HepG2 (cell line): Measurements from ENCODE around the gene PPAN. TPM values are rescaled to one million over a fixed set of nuclear protein-coding genes. Genes with fewer than 3 reads are reported as not detected.
A peak's percentile ranks its signal among the peaks of the same experiment; 100 is the strongest.

Experiments
- CENPX ChIP-seq: sonication (generic); formaldehyde crosslinking; IDR thresholded peaks from 2 replicates; pipeline ENCODE4 v1.9.0; 2021; ENCODE audit warnings: mild to moderate bottlenecking, missing genetic modification reagents, moderate library complexity
- GZF1 ChIP-seq: sonication (generic); formaldehyde crosslinking; IDR thresholded peaks from 2 replicates; pipeline ENCODE4 v1.5.1; 2020; ENCODE audit warnings: mild to moderate bottlenecking, missing genetic modification reagents
- NAIF1 ChIP-seq: sonication (generic); formaldehyde crosslinking; IDR thresholded peaks from 2 replicates; pipeline ENCODE4 v1.5.0; 2020; ENCODE audit warnings: mild to moderate bottlenecking, missing genetic modification reagents, borderline replicate concordance
- POLR2A ChIP-seq, 2 experiments: IDR thresholded peaks; 2 replicates each; pipeline ENCODE4 v1.6.1; 2011; ENCODE audit warnings: low read depth in 2 of 2, low read length in 2 of 2, mild to moderate bottlenecking in 1 of 2, moderate library complexity in 1 of 2; ENCODE audit not compliant: insufficient read depth in 1 of 2
- RBM39 ChIP-seq: fragments of 200-400 bp; formaldehyde crosslinking; IDR thresholded peaks from one replicate; pipeline ENCODE4 v1.6.1; 2018; ENCODE audit warnings: antibody characterized with exemption, mild to moderate bottlenecking, low read depth, low read length; ENCODE audit not compliant: poor library complexity, severe bottlenecking
- TAF15 ChIP-seq: fragments of 200-400 bp; formaldehyde crosslinking; IDR thresholded peaks from one replicate; pipeline ENCODE4 v1.6.1; 2018; ENCODE audit warnings: mild to moderate bottlenecking, low read depth, low read length; ENCODE audit not compliant: poor library complexity, severe bottlenecking
- ZIK1 ChIP-seq: sonication (generic); formaldehyde crosslinking; IDR thresholded peaks from 2 replicates; pipeline ENCODE4 v1.5.0; 2020; ENCODE audit warnings: mild to moderate bottlenecking, low read depth, missing genetic modification reagents, borderline replicate concordance
- ZMYM2 ChIP-seq: sonication (generic); formaldehyde crosslinking; IDR thresholded peaks from 2 replicates; pipeline ENCODE4 v1.8.0; 2022; ENCODE audit warnings: mild to moderate bottlenecking, missing genetic modification reagents
- ZNF232 ChIP-seq: sonication (generic); formaldehyde crosslinking; IDR thresholded peaks from 2 replicates; pipeline ENCODE4 v1.4.0; 2020; ENCODE audit warnings: missing genetic modification reagents, borderline replicate concordance
- ZNF782 ChIP-seq: sonication (generic); formaldehyde crosslinking; IDR thresholded peaks from 2 replicates; pipeline ENCODE4 v1.4.0; 2020; ENCODE audit warnings: missing genetic modification reagents, mild to moderate bottlenecking, borderline replicate concordance
- polyA plus RNA-seq, 8 experiments: library from polyadenylated mRNA; depleted of rRNA in 3 of 8; stranded (reverse) in 7 of 8; unstranded in 1 of 8; fragments of >200 nt; fragmentation: Illumina TruSeq in 4 of 8; extraction: Trizol in 4 of 8; gene quantifications; 2 replicates each; pipeline versions ENCODE4 v1.2.1 to v1.2.3, GENCODE V29; 2011 to 2016; ENCODE audit warnings: low read depth in 4 of 8, missing spikeins in 1 of 8, mixed read lengths in 1 of 8; ENCODE audit not compliant: insufficient read depth in 1 of 8
- total RNA-seq, 5 experiments: library from RNA; depleted of rRNA; stranded (reverse); fragments of >200 nt; fragmentation: Illumina TruSeq; extraction: Trizol; gene quantifications; 2 replicates each; pipeline ENCODE4 v1.2.3, GENCODE V29; 2016; ENCODE audit warnings: low read depth in 1 of 5
- TF ChIP-seq, protein P1 (sequence below): sonication (generic); formaldehyde crosslinking; IDR thresholded peaks from 2 replicates; pipeline ENCODE4 v1.5.0; 2020; ENCODE audit warnings: mild to moderate bottlenecking, missing genetic modification reagents, borderline replicate concordance
- TF ChIP-seq, protein P2 (sequence below): sonication (generic); formaldehyde crosslinking; IDR thresholded peaks from 2 replicates; pipeline ENCODE4 v1.5.0; 2020; ENCODE audit warnings: missing genetic modification reagents
- TF ChIP-seq, protein P3 (sequence below): fragments of 450-650 bp; IDR thresholded peaks from 2 replicates; pipeline ENCODE4 v1.6.1; 2017; ENCODE audit warnings: mild to moderate bottlenecking
- TF ChIP-seq, protein P4 (sequence below): sonication (generic); formaldehyde crosslinking; IDR thresholded peaks from 2 replicates; pipeline ENCODE4 v1.4.0; 2020; ENCODE audit warnings: missing genetic modification reagents, borderline replicate concordance

PPAN gene
- total and polyA plus RNA-seq, 2 of the 13 experiments (the other 11 are each of a cell fraction or from before 2014, with no cell fraction given): 36.2 to 41.9 TPM

DNA sequence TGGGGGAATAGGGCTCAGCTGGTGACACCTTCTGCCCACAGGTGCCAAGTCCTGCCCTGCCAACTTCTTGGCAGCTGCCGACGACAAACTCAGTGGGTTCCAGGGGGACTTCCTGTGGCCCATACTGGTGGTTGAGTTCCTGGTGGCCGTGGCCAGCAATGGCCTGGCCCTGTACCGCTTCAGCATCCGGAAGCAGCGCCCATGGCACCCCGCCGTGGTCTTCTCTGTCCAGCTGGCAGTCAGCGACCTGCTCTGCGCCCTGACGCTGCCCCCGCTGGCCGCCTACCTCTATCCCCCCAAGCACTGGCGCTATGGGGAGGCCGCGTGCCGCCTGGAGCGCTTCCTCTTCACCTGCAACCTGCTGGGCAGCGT is 7.4 kb downstream of the PPAN start (continued):
- TF ChIP-seq, protein P1, sequence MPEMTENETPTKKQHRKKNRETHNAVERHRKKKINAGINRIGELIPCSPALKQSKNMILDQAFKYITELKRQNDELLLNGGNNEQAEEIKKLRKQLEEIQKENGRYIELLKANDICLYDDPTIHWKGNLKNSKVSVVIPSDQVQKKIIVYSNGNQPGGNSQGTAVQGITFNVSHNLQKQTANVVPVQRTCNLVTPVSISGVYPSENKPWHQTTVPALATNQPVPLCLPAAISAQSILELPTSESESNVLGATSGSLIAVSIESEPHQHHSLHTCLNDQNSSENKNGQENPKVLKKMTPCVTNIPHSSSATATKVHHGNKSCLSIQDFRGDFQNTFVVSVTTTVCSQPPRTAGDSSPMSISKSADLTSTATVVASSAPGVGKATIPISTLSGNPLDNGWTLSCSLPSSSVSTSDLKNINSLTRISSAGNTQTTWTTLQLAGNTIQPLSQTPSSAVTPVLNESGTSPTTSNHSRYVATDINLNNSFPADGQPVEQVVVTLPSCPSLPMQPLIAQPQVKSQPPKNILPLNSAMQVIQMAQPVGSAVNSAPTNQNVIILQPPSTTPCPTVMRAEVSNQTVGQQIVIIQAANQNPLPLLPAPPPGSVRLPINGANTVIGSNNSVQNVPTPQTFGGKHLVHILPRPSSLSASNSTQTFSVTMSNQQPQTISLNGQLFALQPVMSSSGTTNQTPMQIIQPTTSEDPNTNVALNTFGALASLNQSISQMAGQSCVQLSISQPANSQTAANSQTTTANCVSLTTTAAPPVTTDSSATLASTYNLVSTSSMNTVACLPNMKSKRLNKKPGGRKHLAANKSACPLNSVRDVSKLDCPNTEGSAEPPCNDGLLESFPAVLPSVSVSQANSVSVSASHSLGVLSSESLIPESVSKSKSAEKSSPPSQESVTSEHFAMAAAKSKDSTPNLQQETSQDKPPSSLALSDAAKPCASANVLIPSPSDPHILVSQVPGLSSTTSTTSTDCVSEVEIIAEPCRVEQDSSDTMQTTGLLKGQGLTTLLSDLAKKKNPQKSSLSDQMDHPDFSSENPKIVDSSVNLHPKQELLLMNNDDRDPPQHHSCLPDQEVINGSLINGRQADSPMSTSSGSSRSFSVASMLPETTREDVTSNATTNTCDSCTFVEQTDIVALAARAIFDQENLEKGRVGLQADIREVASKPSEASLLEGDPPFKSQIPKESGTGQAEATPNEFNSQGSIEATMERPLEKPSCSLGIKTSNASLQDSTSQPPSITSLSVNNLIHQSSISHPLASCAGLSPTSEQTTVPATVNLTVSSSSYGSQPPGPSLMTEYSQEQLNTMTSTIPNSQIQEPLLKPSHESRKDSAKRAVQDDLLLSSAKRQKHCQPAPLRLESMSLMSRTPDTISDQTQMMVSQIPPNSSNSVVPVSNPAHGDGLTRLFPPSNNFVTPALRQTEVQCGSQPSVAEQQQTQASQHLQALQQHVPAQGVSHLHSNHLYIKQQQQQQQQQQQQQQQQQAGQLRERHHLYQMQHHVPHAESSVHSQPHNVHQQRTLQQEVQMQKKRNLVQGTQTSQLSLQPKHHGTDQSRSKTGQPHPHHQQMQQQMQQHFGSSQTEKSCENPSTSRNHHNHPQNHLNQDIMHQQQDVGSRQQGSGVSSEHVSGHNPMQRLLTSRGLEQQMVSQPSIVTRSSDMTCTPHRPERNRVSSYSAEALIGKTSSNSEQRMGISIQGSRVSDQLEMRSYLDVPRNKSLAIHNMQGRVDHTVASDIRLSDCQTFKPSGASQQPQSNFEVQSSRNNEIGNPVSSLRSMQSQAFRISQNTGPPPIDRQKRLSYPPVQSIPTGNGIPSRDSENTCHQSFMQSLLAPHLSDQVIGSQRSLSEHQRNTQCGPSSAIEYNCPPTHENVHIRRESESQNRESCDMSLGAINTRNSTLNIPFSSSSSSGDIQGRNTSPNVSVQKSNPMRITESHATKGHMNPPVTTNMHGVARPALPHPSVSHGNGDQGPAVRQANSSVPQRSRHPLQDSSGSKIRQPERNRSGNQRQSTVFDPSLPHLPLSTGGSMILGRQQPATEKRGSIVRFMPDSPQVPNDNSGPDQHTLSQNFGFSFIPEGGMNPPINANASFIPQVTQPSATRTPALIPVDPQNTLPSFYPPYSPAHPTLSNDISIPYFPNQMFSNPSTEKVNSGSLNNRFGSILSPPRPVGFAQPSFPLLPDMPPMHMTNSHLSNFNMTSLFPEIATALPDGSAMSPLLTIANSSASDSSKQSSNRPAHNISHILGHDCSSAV (CRISPR knock-in tag): no peak
- TF ChIP-seq ZNF782 (CRISPR knock-in tag) (0 out of 2 replicates have a peak, but pooled peaks have one; percentile 51), NAIF1 (no peak), CENPX (CRISPR knock-in tag) (no peak), ZMYM2 (CRISPR knock-in tag) (no peak), TAF15 (no peak), ZNF232 (CRISPR knock-in tag) (no peak), ZIK1 (CRISPR knock-in tag) (no peak), POLR2A (IDR thresholded peaks at IDR 0.05; ENCODE audit: insufficient read depth in 1 of 2, low read depth in 2 of 2, low read length in 2 of 2) (peak; percentile 13 to 34; a peak in 3 of 4 replicates), RBM39 (no peak), GZF1 (no peak)
- TF ChIP-seq, protein P2, sequence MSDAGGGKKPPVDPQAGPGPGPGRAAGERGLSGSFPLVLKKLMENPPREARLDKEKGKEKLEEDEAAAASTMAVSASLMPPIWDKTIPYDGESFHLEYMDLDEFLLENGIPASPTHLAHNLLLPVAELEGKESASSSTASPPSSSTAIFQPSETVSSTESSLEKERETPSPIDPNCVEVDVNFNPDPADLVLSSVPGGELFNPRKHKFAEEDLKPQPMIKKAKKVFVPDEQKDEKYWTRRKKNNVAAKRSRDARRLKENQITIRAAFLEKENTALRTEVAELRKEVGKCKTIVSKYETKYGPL (CRISPR knock-in tag): no peak
- TF ChIP-seq, protein P3, sequence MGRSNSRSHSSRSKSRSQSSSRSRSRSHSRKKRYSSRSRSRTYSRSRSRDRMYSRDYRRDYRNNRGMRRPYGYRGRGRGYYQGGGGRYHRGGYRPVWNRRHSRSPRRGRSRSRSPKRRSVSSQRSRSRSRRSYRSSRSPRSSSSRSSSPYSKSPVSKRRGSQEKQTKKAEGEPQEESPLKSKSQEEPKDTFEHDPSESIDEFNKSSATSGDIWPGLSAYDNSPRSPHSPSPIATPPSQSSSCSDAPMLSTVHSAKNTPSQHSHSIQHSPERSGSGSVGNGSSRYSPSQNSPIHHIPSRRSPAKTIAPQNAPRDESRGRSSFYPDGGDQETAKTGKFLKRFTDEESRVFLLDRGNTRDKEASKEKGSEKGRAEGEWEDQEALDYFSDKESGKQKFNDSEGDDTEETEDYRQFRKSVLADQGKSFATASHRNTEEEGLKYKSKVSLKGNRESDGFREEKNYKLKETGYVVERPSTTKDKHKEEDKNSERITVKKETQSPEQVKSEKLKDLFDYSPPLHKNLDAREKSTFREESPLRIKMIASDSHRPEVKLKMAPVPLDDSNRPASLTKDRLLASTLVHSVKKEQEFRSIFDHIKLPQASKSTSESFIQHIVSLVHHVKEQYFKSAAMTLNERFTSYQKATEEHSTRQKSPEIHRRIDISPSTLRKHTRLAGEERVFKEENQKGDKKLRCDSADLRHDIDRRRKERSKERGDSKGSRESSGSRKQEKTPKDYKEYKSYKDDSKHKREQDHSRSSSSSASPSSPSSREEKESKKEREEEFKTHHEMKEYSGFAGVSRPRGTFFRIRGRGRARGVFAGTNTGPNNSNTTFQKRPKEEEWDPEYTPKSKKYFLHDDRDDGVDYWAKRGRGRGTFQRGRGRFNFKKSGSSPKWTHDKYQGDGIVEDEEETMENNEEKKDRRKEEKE: no peak
- TF ChIP-seq, protein P4, sequence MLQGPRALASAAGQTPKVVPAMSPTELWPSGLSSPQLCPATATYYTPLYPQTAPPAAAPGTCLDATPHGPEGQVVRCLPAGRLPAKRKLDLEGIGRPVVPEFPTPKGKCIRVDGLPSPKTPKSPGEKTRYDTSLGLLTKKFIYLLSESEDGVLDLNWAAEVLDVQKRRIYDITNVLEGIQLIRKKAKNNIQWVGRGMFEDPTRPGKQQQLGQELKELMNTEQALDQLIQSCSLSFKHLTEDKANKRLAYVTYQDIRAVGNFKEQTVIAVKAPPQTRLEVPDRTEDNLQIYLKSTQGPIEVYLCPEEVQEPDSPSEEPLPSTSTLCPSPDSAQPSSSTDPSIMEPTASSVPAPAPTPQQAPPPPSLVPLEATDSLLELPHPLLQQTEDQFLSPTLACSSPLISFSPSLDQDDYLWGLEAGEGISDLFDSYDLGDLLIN: no peak
